ENCODE data around the gene MLLT10.

Gene MLLT10

DNA sequence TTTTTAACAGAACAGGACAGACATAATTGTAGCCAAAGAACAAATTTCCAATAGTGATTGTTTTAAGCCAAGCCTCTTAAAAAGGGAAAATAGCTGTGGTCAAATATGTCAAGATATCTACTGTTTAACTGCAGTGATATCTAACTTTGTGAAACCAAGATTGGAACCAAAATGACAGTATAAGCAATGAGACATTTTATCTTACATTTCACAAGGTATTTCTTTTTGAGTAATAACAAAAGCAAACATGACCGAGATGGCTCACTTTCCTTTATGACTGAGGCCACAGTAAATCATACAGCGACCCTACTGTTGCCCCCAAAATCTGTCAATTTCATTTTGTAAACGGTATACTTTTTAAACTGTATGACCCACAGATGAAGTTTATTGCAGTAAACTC is 215.8 kb downstream of the MLLT10 start:
- no peak for DNase-seq

DNA sequence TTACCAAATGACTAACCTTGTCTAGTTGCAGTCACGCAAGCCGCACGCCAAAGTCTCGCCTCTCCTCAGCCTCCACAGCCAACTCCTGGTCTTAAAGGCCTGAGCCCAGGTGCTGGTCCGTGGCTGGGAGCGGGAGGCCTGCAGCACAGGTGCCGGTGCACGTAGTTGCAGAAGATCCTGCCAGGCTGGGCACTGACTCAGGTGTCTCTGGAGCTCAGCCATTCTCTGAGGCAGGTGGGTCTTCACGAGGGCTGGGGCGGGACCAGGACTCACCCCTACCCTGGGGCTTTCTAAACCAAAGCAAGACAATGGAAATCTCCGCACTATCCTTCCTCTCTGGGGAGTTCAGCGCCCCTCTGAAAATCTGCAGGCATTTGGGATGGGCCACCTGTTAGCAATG is 216.4 kb downstream of the MLLT10 start:
- no peak for DNase-seq

GRCh38 chr10:21751341-21752310 is 217.6 kb downstream of the MLLT10 start:
- DNase-seq: no peak

DNA sequence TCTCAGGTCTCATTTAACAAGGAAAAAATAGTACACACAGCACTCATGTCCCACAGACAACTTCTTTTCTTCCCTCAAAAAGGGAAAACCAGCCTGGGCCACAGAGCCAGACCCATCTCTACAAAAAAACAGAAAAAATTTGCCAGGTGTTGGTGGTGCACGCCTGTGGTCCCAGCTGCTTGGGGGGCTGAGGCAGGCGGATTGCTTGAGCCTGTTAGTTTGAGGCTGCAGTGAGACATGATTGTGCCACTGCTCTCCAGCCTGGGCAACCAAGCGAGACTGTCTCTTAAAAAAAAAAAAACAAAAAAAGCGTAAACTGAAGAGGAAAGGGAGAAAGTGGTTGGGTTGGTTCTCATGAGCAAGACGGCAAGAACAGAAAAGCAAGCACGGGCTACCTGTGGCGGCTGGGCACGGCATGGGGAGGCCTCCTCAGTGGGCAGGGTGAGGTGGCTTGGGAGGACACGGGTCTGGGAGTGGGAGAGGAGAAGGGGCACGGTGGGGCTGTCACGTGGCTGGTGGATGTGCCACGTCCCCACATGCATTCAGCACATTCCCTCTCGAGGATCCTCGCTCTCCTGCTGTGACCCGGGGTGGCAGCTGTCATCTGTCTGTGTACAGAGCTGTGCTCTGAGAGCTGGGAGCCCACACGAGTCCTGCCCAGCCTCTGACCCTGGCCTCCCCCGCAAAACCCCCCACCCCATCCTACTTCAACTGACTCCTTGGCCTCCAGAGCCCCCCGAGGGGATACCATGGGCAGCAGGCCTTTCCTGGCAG is 219.7 kb downstream of the MLLT10 start:
- DNase-seq: no peak

DNA sequence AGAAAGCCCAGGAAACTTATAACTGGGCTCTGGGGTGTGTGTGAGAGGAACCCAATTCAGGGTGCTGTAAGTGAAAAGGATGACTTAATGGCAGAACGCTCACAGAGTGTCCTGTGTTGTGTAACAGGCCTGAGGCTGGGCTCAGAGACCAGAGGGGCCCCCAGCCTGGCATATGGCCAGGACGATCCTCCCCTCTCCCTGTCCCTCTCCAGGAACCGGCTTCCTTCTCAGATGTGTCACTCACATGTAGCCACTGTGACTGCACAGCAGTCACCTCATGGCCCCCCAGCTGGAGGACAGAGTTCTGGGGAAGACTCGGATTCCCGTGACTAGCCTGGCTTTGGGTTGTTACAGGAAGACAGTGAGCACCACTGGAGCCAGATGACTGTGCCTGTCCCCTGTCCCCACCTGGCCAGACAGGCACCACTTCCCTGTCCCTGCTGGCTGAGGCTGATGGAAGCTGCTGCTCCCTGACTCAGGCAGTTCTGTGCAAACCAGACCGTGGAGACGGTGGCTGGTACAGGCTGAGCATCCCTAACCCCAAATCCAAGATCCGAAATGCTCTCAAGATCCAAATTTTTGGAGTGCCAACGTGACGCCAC is 220.5 kb downstream of the MLLT10 start:
- no peak for DNase-seq

GRCh38 chr10:21756707-21757106 is 222.7 kb downstream of the MLLT10 start:
- DNase-seq: no peak

GRCh38 chr10:21757185-21757901 is 223.3 kb downstream of the MLLT10 start:
- no peak for DNase-seq

DNA sequence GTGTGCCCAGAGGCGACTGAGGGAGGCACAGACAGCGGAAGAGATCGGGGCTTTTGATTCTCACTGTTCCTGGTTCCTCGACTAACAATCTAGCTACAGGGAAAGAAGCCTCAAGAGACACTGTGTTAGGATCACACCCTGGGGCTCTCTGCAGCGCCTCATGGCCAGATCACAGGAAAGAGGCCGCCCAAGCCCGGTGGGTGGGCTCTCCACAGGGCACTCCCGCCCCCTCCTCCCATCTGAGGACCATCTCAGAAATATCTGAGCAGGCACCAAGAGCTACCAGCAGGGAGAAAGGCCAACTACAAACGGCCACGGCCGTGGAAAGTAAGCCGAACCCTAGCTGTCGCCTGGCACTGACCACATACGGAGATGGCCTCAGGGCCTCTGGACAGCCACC is 224.2 kb downstream of the MLLT10 start:
- no peak for DNase-seq

DNA sequence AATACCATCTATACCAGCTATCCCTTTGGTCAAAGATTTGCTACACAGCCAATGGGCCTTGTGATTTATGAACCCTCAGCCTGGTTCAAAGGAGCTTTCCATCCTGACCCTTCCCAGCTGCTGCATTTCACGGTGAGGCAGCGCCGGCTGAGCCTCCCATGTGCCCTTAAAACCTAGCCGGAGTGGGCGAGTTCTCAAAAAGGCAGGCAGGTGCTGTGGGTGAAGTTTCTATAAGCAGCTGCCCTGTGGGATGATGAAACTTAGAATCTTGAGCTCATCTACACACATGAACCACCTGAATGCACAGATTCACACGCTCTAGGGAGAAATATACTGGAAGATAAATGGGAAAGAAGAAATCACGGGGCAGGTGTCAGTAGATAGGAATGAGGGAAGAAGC is 224.7 kb downstream of the MLLT10 start:
- no peak for DNase-seq

- no peak for DNase-seq
Observed at GRCh38 chr10:21759232-21759631, 225.2 kb downstream of the MLLT10 start.

DNA sequence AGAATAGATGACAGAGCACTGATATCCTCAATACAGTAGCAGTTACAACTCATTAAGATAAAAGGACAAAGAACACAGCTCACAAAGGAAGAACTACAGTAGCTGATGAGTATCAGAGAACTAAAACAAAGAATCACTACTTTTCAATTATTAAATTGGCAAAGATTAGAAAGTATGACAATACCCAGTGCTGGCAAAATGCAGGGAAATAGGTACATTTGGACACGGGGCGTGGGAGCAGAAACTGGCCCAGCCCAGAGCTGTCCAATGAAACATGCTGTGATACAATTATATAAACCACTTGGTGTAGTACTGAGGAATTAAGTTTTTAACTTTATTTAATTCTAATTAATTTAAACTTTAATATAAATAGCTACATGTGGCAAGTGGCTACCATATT is 226.3 kb downstream of the MLLT10 start:
- no peak for DNase-seq

DNA sequence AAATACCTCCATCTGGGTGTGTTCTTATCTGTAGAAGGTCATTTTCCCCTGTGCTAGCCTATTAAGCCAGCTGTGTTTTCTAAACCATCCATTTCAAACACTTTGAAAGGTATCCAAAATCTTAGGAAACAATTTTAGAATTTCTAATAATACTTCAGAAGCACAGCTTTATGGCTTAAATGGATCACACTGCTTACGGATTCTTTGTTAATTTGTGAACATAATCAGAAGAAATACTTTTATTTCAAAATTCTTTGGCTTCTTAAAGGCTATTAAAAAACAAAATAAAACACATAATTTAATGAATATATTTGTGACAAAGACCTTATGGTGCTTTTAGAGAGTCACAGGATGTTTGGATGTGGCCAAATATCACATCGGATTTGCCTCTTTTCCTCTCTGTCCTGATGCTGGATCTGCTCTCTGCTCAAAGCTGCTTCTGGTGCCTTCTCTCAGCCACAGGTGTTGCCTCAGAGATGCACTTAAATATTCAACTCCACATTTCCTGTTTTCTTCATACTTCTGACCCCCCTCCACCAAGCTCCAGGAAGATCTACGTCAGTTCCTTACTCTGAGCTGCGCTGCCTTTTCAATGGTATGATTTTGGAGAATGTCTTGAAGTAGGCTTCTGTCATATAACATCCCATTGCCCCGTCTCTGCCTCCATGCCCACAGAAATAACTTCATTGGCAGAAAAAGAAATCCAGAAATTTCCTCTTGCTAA is 230.6 kb downstream of the MLLT10 start:
- no peak for DNase-seq

- DNase-seq: no peak
Observed at GRCh38 chr10:21769041-21769440, 235.0 kb downstream of the MLLT10 start.

DNA sequence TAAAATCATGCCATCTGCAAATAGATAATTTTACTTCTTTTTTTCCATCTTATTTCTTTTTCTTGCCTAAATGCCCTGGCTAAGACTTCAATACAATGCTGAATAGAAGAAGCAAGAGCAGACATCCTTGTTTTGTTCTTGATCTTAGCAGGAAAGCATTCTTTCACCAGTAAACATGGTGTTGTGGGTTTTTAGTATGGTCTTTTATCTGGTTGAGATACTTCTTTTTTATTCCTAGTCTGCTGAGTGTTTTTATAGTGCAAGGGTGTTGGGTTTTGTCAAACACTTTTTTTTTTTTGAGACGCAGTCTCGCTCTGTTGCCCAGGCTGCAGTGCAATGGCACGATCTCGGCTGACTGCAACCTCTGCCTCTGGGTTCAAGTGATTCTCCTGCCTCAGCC is 237.2 kb downstream of the MLLT10 start:
- DNase-seq: no peak

GRCh38 chr10:21776883-21777282 is 242.9 kb downstream of the MLLT10 start:
- no peak for DNase-seq

- DNase-seq: no peak
Observed at GRCh38 chr10:21791276-21791675, 257.2 kb downstream of the MLLT10 start.
